Karpas-422 (cell line): ENCODE measurements around the gene CES1. TPM values are rescaled to one million over a fixed set of nuclear protein-coding genes. Genes with fewer than 3 reads are reported as not detected.
A peak's percentile ranks its signal among the peaks of the same experiment; 100 is the strongest.
"Not testable (repeated sequence)": the region's sequence is repeated elsewhere in the genome, so short reads cannot be mapped to it uniquely, and the experiment has no call there.

Experiments
- DNase-seq: peaks from one replicate; pipeline ENCODE4 v3.0.0-alpha.2; 2015
- H2AFZ ChIP-seq: fragments of 200-600 bp; sonication (generic); 2 replicates; pipeline ENCODE4 v1.6.1; 2014; ENCODE audit warnings: antibody characterized with exemption, low read length, mixed read lengths
- H3K27ac ChIP-seq: fragments of 200-600 bp; sonication (generic); 2 replicates; pipeline ENCODE4 v1.5.1; 2014; ENCODE audit warnings: mild to moderate bottlenecking, low read length, moderate library complexity
- H3K27me3 ChIP-seq: fragments of 200-600 bp; sonication (generic); 2 replicates; pipeline ENCODE4 v1.6.1; 2014; ENCODE audit warnings: low read length, mixed read lengths
- H3K36me3 ChIP-seq: fragments of 200-600 bp; sonication (generic); 2 replicates; pipeline ENCODE4 v1.6.1; 2014; ENCODE audit warnings: low read length, mixed read lengths; ENCODE audit not compliant: insufficient read depth
- H3K4me1 ChIP-seq: fragments of 200-600 bp; sonication (generic); 2 replicates; pipeline ENCODE4 v1.6.1; 2014; ENCODE audit warnings: mild to moderate bottlenecking, low read length, mixed read lengths
- H3K4me2 ChIP-seq: fragments of 200-600 bp; sonication (generic); 2 replicates; pipeline ENCODE4 v1.6.1; 2014; ENCODE audit warnings: low read length, low read depth, mild to moderate bottlenecking; ENCODE audit not compliant: poor library complexity, severe bottlenecking
- H3K4me3 ChIP-seq: fragments of 200-600 bp; sonication (generic); 2 replicates; pipeline ENCODE4 v1.5.1; 2014; ENCODE audit warnings: mild to moderate bottlenecking, antibody characterized with exemption, low read length, mixed read lengths
- H3K79me2 ChIP-seq: fragments of 200-600 bp; sonication (generic); 2 replicates; pipeline ENCODE4 v1.6.1; 2014; ENCODE audit warnings: mild to moderate bottlenecking, low read length, mixed read lengths
- H3K9ac ChIP-seq: fragments of 200-600 bp; sonication (generic); 2 replicates; pipeline ENCODE4 v1.6.0; 2014; ENCODE audit warnings: low read length
- H3K9me2 ChIP-seq: fragments of 200-600 bp; sonication (generic), shearing (Covaris generic); replicated peaks from 2 replicates; pipeline ENCODE4 v1.6.0; 2014; ENCODE audit warnings: mild to moderate bottlenecking, low read length, moderate library complexity; ENCODE audit not compliant: insufficient read depth
- H3K9me3 ChIP-seq: fragments of 300-700, 200-600 bp; sonication (generic); 2 replicates; pipeline ENCODE4 v1.6.1; 2014; ENCODE audit warnings: low read length, mixed read lengths
- H4K20me1 ChIP-seq: fragments of 200-600 bp; sonication (generic); 2 replicates; pipeline ENCODE4 v1.6.1; 2014; ENCODE audit warnings: mild to moderate bottlenecking, antibody characterized with exemption, low read length, low read depth; ENCODE audit not compliant: insufficient read depth
- total RNA-seq: library from RNA; depleted of rRNA; stranded (reverse); fragments of >200 nt; shearing (Covaris generic); gene quantifications from 2 replicates; pipeline ENCODE4 v1.2.3, GENCODE V29; 2014; ENCODE audit warnings: low replicate concordance

CES1 gene
- total RNA-seq, 1 experiment from 2014 or later, result not detected

DNA sequence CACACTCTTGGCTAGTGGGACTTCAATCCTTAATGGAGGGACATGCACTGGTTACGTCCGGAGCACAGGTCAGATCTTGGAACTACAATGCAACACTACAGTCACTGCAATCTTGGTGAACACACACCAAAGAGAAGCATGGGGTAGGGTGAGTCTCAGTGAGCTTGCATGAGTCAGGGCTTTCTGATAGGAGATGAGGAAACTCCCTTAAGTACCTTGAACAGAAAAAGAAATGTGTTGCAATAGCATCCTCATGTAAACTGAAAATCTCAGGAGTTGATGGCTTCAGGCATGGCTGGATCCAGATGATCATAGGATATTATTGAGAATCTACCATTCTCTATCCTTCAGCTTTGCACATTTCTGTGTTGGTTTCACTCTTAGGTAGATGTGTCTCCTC lies 54.1 kb downstream of the CES1 start:
- no peaks in the 10 kb centered on the region for H3K79me2 ChIP-seq
- H4K20me1 ChIP-seq, result no peaks in the 10 kb centered on the region
- H3K9me2 ChIP-seq, result no peaks in the 10 kb centered on the region
- no peak overlapping the region for H3K27ac ChIP-seq
- H3K9me3 ChIP-seq, result no peaks in the 10 kb centered on the region
- H3K4me1 ChIP-seq, result no peaks in the 10 kb centered on the region
- H3K4me2 ChIP-seq, result no peak overlapping the region
- no peak overlapping the region for H2AFZ ChIP-seq
- DNase-seq, result no peak
- no peaks in the 10 kb centered on the region for H3K36me3 ChIP-seq
- H3K27me3 ChIP-seq, result no peaks in the 10 kb centered on the region
- no peak overlapping the region for H3K9ac ChIP-seq
- no peak overlapping the region for H3K4me3 ChIP-seq

DNA sequence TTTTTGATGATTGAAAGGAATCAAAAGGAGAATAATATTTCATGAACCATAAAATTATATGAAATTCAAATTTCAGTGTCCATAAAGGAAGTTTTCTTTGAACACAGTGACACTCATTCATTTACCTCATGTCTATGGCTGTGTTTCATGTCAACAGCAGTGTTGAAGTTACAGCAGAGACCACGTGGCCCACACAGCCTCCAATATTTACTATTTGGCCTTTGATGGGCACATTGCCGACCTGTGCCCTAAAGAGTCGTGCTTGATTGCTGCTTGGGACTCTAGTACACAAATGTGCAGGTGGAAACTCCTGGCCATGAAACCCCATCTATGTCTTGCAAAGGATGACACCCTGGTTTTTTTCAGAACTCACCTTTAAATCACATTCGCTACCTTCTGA lies 57.0 kb downstream of the CES1 start:
- no peaks in the 10 kb centered on the region for H3K27me3 ChIP-seq
- no peak overlapping the region for H3K27ac ChIP-seq
- no peak overlapping the region for H2AFZ ChIP-seq
- H3K4me2 ChIP-seq, result no peak overlapping the region
- no peak for DNase-seq
- H4K20me1 ChIP-seq, result no peaks in the 10 kb centered on the region
- H3K4me1 ChIP-seq, result no peaks in the 10 kb centered on the region
- no peak overlapping the region for H3K4me3 ChIP-seq
- H3K9ac ChIP-seq, result no peak overlapping the region
- no peaks in the 10 kb centered on the region for H3K9me2 ChIP-seq
- H3K79me2 ChIP-seq, result no peaks in the 10 kb centered on the region
- no peaks in the 10 kb centered on the region for H3K9me3 ChIP-seq
- no peaks in the 10 kb centered on the region for H3K36me3 ChIP-seq

DNA sequence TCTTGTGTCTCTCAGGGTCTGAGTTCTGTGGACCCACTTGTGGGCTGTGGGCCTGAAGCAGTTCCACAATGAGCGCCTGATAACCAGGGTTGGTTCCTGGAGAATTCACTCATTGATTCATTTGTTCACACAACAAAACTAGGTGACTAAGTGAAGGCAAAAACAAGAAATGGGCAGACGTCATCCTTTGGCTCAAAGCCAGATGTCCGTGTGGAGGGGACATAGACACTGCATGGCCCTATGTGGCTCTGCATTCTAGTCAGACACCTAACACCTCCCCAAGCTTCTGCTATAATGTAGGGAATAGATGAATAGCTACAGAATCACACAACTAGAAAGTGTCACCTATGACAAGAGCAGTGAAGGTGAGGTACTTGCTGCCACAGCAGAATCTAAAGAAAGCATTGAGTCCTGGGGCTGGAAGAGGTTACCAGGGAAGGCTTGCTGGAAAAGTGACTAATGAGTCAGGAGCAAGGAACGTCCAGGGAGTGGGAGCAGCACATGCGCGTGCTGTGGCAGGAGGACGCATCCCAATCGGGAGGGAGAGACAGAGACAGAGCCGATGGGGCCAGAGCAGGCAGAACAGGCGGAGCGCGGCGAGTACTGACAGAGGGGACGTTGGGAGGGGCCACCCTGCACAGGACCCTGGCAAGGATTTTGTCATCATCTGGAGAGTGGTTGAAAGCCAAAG lies 58.9 kb downstream of the CES1 start:
- no peaks in the 10 kb centered on the region for H3K9me2 ChIP-seq
- H3K4me3 ChIP-seq, result no peak overlapping the region
- no peaks in the 10 kb centered on the region for H3K4me1 ChIP-seq
- H3K9ac ChIP-seq, result no peak overlapping the region
- no peaks in the 10 kb centered on the region for H3K79me2 ChIP-seq
- DNase-seq, result no peak
- H3K27ac ChIP-seq, result no peak overlapping the region
- no peaks in the 10 kb centered on the region for H3K36me3 ChIP-seq
- H4K20me1 ChIP-seq, result no peaks in the 10 kb centered on the region
- H3K4me2 ChIP-seq, result no peak overlapping the region
- no peak overlapping the region for H2AFZ ChIP-seq
- no peaks in the 10 kb centered on the region for H3K9me3 ChIP-seq
- no peaks in the 10 kb centered on the region for H3K27me3 ChIP-seq

DNA sequence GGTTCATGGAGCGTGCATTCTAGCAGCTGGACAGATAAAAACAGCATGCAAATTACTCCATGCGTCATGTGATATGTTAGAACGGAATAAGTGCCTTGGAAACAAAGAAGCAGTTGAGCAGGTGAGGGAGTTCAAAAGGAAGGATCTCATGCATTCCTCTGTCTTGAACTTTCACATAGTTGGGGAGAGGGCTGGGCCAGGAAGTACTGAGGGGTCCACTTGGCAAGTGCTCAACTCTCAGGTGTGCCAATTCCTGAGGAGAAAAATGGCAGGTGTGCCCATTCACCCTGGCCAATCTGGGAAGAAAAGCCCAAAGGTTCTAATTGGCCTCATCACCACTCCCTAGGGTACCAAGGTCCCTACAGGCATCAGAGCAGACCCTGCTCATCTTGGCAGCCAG lies 67.7 kb downstream of the CES1 start:
- H3K4me1 ChIP-seq, result no peaks in the 10 kb centered on the region
- no peaks in the 10 kb centered on the region for H4K20me1 ChIP-seq
- H2AFZ ChIP-seq, result no peak overlapping the region
- no peak overlapping the region for H3K4me3 ChIP-seq
- H3K27ac ChIP-seq, result no peak overlapping the region
- peak; percentile 33 for DNase-seq
- H3K9me2 ChIP-seq, result no peaks in the 10 kb centered on the region
- H3K9me3 ChIP-seq, result no peaks in the 10 kb centered on the region
- H3K36me3 ChIP-seq, result no peaks in the 10 kb centered on the region
- H3K27me3 ChIP-seq, result no peaks in the 10 kb centered on the region
- no peaks in the 10 kb centered on the region for H3K79me2 ChIP-seq
- no peak overlapping the region for H3K9ac ChIP-seq
- no peak overlapping the region for H3K4me2 ChIP-seq

DNA sequence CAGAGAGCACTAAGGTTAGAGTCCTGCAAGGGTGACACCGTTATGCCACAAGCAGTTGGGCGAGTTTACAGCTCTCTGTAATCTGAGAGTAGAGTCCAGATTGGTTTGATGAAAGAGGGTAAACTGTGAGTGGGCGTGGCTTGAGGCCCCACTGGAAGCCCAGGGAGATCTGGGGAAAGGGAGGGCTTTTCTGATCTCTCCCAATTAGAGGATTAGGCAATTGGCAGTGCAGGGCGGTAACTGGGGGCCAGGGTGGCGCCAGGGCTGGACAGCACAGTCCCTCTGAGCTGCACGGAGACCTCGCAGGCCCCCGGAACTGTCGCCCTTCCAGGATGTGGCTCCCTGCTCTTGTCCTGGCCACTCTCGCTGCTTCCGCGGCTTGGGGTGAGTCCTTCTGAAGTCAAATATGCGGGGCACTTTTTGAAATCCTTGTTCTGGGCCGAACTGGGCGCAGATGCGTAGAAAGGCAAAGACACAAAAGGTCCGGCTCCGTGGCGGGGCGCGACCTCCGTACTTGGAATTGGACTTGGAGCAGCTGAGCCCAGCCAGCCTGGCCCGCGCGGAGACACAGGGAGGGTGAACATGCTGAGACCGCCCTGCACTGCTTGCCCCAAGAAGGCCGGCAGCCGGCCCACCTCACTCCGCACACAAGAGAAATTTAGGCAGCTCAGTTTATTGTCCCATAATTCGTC lies 72.4 kb downstream of the CES1 start:
- H3K36me3 ChIP-seq, result no peaks in the 10 kb centered on the region
- H3K4me3 ChIP-seq, result no peak overlapping the region
- no peak overlapping the region for H3K4me2 ChIP-seq
- H3K9ac ChIP-seq, result no peak overlapping the region
- H4K20me1 ChIP-seq, result no peaks in the 10 kb centered on the region
- H3K27me3 ChIP-seq, result no peaks in the 10 kb centered on the region
- no peaks in the 10 kb centered on the region for H3K9me2 ChIP-seq
- H2AFZ ChIP-seq, result no peak overlapping the region
- H3K4me1 ChIP-seq, result no peaks in the 10 kb centered on the region
- H3K27ac ChIP-seq, result no peak overlapping the region
- DNase-seq, result no peak
- no peaks in the 10 kb centered on the region for H3K79me2 ChIP-seq
- H3K9me3 ChIP-seq, result no peaks in the 10 kb centered on the region

DNA sequence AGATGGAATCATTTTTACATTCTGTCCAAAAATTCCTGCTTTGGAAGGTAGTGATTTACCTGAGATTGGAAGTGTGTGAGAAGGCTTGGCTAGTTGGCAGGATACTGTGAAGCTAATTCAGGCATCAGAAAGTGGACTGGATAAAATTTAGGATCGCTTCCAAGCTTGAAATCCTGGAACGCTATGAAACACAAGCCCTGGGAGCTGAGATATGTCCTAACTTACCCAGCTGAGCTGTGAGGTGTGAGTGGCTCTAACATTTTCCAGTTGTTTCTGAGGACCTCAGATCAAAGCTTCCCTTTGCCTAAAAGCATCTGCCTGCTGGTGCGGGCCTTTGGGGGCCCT lies 73.0 kb downstream of the CES1 start:
- H3K27me3 ChIP-seq, H3K27ac ChIP-seq, H3K4me1 ChIP-seq, H4K20me1 ChIP-seq, H3K79me2 ChIP-seq, H3K9ac ChIP-seq, DNase-seq, H3K4me2 ChIP-seq, H3K9me2 ChIP-seq, H3K36me3 ChIP-seq, H3K4me3 ChIP-seq, H3K9me3 ChIP-seq, H2AFZ ChIP-seq: not testable (repeated sequence)

DNA sequence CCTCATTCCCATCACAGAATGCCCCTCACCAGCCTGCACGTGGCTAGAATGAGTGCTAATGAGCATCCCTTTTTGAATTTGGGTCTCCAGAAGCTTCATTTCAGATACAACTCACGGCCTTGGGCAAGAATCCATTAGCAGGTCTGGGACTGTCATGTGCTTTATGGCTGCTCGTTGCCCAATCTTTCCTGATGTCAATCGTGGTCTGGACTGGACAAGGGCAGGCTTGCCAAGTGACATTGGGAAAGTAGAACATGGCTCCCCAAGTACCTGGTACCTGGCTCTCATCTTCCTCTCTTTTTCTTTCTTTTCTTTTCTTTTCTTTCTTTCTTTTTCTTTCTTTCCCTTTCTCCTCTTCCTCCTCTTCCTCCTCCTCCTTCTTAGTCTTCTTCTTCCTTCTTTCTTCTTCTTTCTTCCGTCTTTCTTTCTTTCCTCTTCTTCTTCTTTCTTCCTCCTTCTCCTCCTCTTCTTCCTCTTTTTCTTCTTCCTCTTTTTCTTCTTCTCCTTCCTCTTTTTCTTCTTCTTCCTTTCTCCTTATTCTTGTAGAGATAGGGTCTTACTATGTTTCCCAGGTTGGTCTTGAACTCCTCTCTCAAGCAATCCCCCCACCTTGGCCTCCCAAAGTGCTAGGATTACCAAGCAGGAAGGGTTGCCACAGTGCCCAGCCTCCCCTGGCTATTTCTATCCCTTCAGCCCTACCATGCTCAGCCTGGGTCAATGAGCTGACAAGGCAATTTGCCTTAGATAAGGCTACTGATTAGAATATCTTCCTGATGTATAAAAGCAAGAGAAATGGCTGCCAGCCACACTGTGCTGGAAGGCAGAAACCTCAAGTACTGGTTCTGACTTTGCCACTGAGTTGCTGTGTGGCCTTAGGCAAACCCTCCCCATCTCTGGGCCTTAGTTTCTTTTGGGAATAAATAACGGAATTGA lies 75.0 kb downstream of the CES1 start:
- H3K27ac ChIP-seq, H3K9me2 ChIP-seq, DNase-seq, H3K4me3 ChIP-seq, H2AFZ ChIP-seq, H3K27me3 ChIP-seq, H4K20me1 ChIP-seq, H3K79me2 ChIP-seq, H3K4me2 ChIP-seq, H3K36me3 ChIP-seq, H3K9me3 ChIP-seq, H3K9ac ChIP-seq, H3K4me1 ChIP-seq: not testable (repeated sequence)

DNA sequence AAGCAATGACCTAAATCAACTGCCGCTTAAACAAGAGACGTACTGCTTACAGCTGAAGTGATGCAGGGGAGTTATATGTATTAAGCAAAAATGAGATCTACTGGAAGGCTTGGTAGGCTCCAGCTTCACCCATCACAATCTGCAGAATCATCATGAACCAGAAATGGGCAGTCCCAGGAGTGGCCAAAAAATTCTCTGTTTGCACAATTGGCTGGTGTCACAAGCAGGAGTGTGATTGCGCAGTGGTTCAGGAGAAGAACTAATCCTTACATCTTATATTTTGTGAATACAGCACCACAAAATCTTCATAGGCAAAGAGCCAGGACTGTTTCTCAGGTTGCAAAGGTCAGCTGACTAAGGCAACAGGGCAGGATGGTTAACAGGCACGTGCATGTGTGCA lies 75.9 kb downstream of the CES1 start:
- Histone ChIP-seq H3K4me2 (no peak overlapping the region), H3K9me2 (no peaks in the 10 kb centered on the region), H3K79me2 (no peaks in the 10 kb centered on the region), H2AFZ (no peak overlapping the region), H3K36me3 (no peaks in the 10 kb centered on the region), H4K20me1 (no peaks in the 10 kb centered on the region), H3K4me1 (no peaks in the 10 kb centered on the region), H3K27ac (no peak overlapping the region), H3K4me3 (no peak overlapping the region), H3K9me3 (peaks cover 7% of the 10 kb centered on the region), H3K9ac (no peak overlapping the region), H3K27me3 (no peaks in the 10 kb centered on the region)
- DNase-seq, result no peak
